MM.1S (cell line): Measurements from ENCODE around the gene PIK3C2G.

Source experiments
- DNase-seq: peaks from one replicate; pipeline ENCODE4 v3.0.0-alpha.2; 2015
- H2AFZ ChIP-seq: fragments of 300-600 bp; sonication (generic); 2 replicates; pipeline ENCODE4 v1.6.0; 2016; ENCODE audit warnings: antibody characterized with exemption, low read length
- H3F3A ChIP-seq: fragments of 300-600 bp; sonication (generic); 2 replicates; pipeline ENCODE4 v1.6.1; 2016; ENCODE audit warnings: mild to moderate bottlenecking, antibody characterized with exemption, low read length, moderate library complexity, mixed read lengths; ENCODE audit not compliant: insufficient read depth
- H3K27ac ChIP-seq: fragments of 300-600 bp; sonication (generic); 2 replicates; pipeline ENCODE4 v1.5.1; 2016; ENCODE audit warnings: mild to moderate bottlenecking, low read length
- H3K27me3 ChIP-seq: fragments of 300-600 bp; sonication (generic); replicated peaks from 2 replicates; pipeline ENCODE4 v1.6.0; 2016; ENCODE audit warnings: low read length; ENCODE audit not compliant: insufficient read depth
- H3K36me3 ChIP-seq: fragments of 300-600 bp; sonication (generic); replicated peaks from 2 replicates; pipeline ENCODE4 v1.6.1; 2016; ENCODE audit warnings: mild to moderate bottlenecking, low read length, mixed read lengths; ENCODE audit not compliant: insufficient read depth
- H3K4me1 ChIP-seq: fragments of 300-600 bp; sonication (generic); 2 replicates; pipeline ENCODE4 v1.6.1; 2016; ENCODE audit warnings: low read length, mixed read lengths
- H3K4me2 ChIP-seq: fragments of 300-600 bp; sonication (generic); 2 replicates; pipeline ENCODE4 v1.6.0; 2016; ENCODE audit warnings: low read depth, low read length
- H3K4me3 ChIP-seq: fragments of 300-600 bp; sonication (generic); 2 replicates; pipeline ENCODE4 v1.5.1; 2016; ENCODE audit warnings: low read length, mixed read lengths
- H3K79me2 ChIP-seq: fragments of 300-600 bp; sonication (generic); 2 replicates; pipeline ENCODE4 v1.6.1; 2016; ENCODE audit warnings: mixed run types, low read length, mixed read lengths
- H3K9ac ChIP-seq: fragments of 300-600 bp; sonication (generic); 2 replicates; pipeline ENCODE4 v1.6.1; 2016; ENCODE audit warnings: low read length, mixed read lengths
- H3K9me2 ChIP-seq: fragments of 300-600 bp; sonication (generic); replicated peaks from 2 replicates; pipeline ENCODE4 v1.6.1; 2016; ENCODE audit warnings: mild to moderate bottlenecking, low read length, mixed read lengths; ENCODE audit not compliant: insufficient read depth
- H3K9me3 ChIP-seq: fragments of 300-600 bp; sonication (generic); replicated peaks from 2 replicates; pipeline ENCODE4 v1.6.1; 2016; ENCODE audit warnings: mild to moderate bottlenecking, low read length, mixed read lengths; ENCODE audit not compliant: insufficient read depth
- H4K20me1 ChIP-seq: fragments of 300-600 bp; sonication (generic); 2 replicates; pipeline ENCODE4 v1.6.1; 2016; ENCODE audit warnings: mild to moderate bottlenecking, low read length, moderate library complexity, mixed read lengths; ENCODE audit not compliant: insufficient read depth
- CTCF ChIP-seq: fragments of 300-600 bp; sonication (generic); IDR thresholded peaks from 2 replicates; pipeline ENCODE4 v1.5.1; 2016; ENCODE audit warnings: antibody characterized with exemption, low read length, mixed read lengths
- EZH2 ChIP-seq: fragments of 300-600 bp; sonication (generic); optimal IDR thresholded peaks from 2 replicates; pipeline ENCODE3; 2017; ENCODE audit warnings: low read depth, mild to moderate bottlenecking, antibody characterized with exemption, low read length, mixed read lengths
- EZH2phosphoT487 ChIP-seq: fragments of 300-600 bp; sonication (generic); IDR thresholded peaks from 2 replicates; pipeline ENCODE4 v1.6.1; 2018; ENCODE audit warnings: antibody characterized with exemption, low read length

Gene PIK3C2G

GRCh38 chr12:18304609-18305008, 43.3 kb downstream of the PIK3C2G start:
- Histone ChIP-seq H3K27ac (no peak overlapping the region), H3K9ac (no peak overlapping the region), H3K4me3 (no peak overlapping the region), H2AFZ (no peak overlapping the region), H4K20me1 (no peaks in the 10 kb centered on the region), H3K9me2 (no peaks in the 10 kb centered on the region), H3K9me3 (no peaks in the 10 kb centered on the region), H3K27me3 (no peaks in the 10 kb centered on the region), H3K4me2 (no peak overlapping the region), H3F3A (no peaks in the 10 kb centered on the region), H3K36me3 (no peaks in the 10 kb centered on the region), H3K79me2 (no peaks in the 10 kb centered on the region), H3K4me1 (no peaks in the 10 kb centered on the region)
- no peak for DNase-seq
- TF ChIP-seq EZH2 (no peak), CTCF (no peak), EZH2phosphoT487 (no peak)

DNA sequence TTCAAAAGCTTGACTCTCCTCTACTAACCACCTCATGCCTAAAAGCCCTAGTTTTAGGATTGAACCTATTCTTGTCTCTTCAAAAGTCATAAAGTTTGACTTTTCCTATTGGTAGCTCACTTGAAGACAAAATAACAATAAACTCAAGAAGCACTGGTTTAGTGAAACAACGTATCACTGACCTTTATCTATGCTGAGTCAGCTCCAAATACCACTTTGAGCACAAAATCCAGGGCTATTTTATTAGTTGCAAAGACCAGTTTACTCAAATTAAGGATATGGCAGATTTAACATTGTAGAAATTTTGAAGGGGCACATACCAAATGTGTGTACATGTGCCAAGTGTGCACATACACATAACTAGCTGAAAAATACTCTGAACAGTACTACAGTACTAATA, 45.0 kb downstream of the PIK3C2G start:
- Histone ChIP-seq H3F3A (no peaks in the 10 kb centered on the region), H3K27me3 (no peaks in the 10 kb centered on the region), H3K9me2 (no peaks in the 10 kb centered on the region), H2AFZ (no peak overlapping the region), H3K4me2 (no peak overlapping the region), H3K4me3 (no peak overlapping the region), H3K79me2 (no peaks in the 10 kb centered on the region), H3K27ac (no peak overlapping the region), H3K4me1 (no peaks in the 10 kb centered on the region), H3K36me3 (no peaks in the 10 kb centered on the region), H3K9ac (no peak overlapping the region), H3K9me3 (no peaks in the 10 kb centered on the region), H4K20me1 (no peaks in the 10 kb centered on the region)
- TF ChIP-seq EZH2 (no peak), EZH2phosphoT487 (no peak), CTCF (no peak)
- no peak for DNase-seq

GRCh38 chr12:18313306-18313705, 52.0 kb downstream of the PIK3C2G start:
- no peak for DNase-seq

More at GRCh38 chr12:18313306-18313705, 52.0 kb downstream of the PIK3C2G start:
- Histone ChIP-seq H4K20me1 (no peaks in the 10 kb centered on the region), H3K27me3 (no peaks in the 10 kb centered on the region), H2AFZ (no peak overlapping the region), H3K9me2 (no peaks in the 10 kb centered on the region), H3K36me3 (no peaks in the 10 kb centered on the region), H3F3A (no peaks in the 10 kb centered on the region), H3K4me1 (no peaks in the 10 kb centered on the region), H3K4me3 (no peak overlapping the region), H3K9me3 (no peaks in the 10 kb centered on the region), H3K79me2 (no peaks in the 10 kb centered on the region), H3K4me2 (no peak overlapping the region), H3K27ac (no peak overlapping the region), H3K9ac (no peak overlapping the region)
- TF ChIP-seq EZH2 (no peak), CTCF (no peak), EZH2phosphoT487 (no peak)
